ENCODE measurements around the gene DOK3.

Gene DOK3

GRCh38 chr5:177509381-177509951, at the start of gene DOK3:
TSS of gene DOK3 (minus strand) at chr5:177509826. CDS start at chr5:177509540, 286 bp downstream.
- no peak for DNase-seq (ENCODE audit: low read depth, low spot score)

DNA sequence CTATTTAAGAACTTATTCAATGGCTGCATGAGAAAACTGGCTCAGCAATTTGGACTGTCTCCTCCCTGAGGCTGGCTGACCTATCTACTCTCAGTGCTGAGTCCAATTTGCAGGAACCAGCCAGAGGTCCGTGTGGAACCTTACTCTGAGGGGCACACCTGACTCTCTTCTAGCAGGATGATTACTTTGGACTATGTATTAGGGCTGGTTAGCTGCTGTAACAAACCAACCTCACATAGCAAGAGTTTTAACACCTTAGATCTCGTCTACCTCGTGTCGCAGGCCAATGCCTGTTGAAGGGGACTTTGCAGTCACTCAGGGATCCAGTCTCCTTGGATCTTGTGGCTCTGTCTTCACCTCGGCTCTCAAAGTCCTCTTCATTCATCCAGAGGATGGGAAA, 48.2 kb upstream of the DOK3 start:
- DNase-seq (ENCODE audit: low read depth, low spot score), result no peak

DNA sequence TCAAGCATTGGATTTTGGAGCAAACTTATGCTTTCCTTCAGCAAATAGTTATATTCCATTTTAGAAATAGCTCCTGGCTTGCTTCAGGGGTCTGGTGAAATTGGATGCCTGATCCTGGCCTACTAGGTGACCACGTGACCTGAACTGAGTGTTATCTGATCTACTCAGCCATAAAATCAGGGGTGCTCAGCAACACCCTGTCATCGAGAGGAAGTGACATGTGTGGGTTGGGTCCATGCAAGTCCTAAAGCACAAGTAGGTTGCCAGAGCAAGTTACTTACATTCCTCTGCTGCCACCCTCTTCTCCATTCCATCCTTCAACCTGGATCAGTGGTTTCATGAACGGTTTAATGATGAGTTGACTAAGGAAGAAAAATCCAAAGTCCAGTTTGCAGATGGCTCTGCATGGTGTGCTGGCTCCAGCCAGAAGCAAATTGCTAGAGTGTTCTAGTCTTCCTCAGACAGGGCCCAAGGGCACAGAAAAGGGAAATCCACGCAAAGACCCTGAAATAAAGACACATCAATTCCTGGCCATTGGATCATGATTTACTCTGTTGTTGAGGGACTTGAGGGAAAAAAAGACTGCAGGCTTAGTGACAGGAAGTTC, 47.5 kb upstream of the DOK3 start:
- DNase-seq (ENCODE audit: low read depth, low spot score), result no peak

DNA sequence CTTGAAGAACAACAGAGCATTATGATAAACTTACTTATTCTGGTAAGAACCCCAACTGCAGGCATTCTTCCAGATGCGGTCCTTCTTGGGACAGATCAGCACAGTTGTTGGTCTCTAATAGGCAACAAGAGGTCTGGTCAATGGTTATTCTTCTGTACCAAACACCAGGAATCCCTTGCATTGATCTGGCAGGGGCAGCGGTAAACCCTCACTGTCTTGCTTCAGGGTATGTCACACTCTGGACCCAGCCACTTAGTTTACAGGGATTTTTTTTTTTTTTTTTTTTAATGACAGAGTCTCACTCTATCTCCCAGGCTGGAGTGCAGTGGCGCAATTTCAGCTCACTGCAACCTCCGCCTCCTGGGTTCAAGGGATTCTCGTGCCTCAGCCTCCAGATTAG, 46.0 kb upstream of the DOK3 start:
- DNase-seq (ENCODE audit: low read depth, low spot score), result no peak

- no peak for DNase-seq (ENCODE audit: low read depth, low spot score)
These were observed 45.6 kb upstream of the DOK3 start for GRCh38 chr5:177555228-177555627.

GRCh38 chr5:177554474-177555111, 45.0 kb upstream of the DOK3 start, which contains the start of gene FAM193B:
TSS of gene FAM193B (minus strand) at chr5:177554563. CDS start at chr5:177554458, 105 bp downstream.
- DNase-seq (ENCODE audit: low read depth, low spot score), result peak; percentile 80

GRCh38 chr5:177553671-177554429, 44.2 kb upstream of the DOK3 start:
- no peak for DNase-seq (ENCODE audit: low read depth, low spot score)

GRCh38 chr5:177552839-177553455, 43.3 kb upstream of the DOK3 start:
- DNase-seq (ENCODE audit: low read depth, low spot score), result no peak

GRCh38 chr5:177550122-177550521, 40.5 kb upstream of the DOK3 start:
- no peak for DNase-seq (ENCODE audit: low read depth, low spot score)

- no peak for DNase-seq (ENCODE audit: low read depth, low spot score)
These were observed 38.9 kb upstream of the DOK3 start for GRCh38 chr5:177548495-177548894.

- no peak for DNase-seq (ENCODE audit: low read depth, low spot score)
These were observed 38.1 kb upstream of the DOK3 start for GRCh38 chr5:177547736-177548135.

GRCh38 chr5:177546258-177546741, 36.7 kb upstream of the DOK3 start:
- peak; percentile 73 for DNase-seq (ENCODE audit: low read depth, low spot score)

- peak; percentile 32 for DNase-seq (ENCODE audit: low read depth, low spot score)
These were observed 36.0 kb upstream of the DOK3 start for GRCh38 chr5:177545487-177546257.

DNA sequence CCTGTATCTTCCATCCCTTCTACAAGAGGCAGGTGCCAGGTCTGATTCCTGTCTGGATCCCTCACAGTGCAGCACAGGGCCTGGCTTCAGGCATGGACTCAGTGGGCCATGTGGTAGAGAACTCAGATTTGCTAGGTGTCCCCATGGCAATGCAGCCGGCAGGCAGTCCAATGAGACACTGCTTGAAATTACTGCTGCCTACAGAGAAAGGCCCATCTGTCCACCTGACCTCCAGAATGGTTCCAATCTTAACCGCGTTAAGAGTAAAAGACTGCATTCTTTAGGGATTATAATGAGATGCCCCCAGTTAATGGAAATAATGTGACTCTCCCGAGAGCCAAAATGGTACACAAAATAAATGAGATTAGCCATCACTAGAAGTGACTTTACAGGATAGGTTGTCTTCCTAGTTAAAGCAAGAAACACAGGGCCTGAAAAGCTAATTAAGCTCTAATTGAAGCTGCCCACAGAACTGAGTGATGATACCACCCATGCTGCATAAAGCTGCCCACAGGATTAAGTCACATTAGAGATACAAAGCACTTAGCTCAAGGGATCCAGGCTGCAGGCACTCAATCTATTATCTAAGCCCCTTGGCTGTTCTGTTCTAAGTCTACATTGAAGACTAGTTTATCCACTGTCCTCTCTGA, 33.3 kb upstream of the DOK3 start:
- no peak for DNase-seq (ENCODE audit: low read depth, low spot score)

DNA sequence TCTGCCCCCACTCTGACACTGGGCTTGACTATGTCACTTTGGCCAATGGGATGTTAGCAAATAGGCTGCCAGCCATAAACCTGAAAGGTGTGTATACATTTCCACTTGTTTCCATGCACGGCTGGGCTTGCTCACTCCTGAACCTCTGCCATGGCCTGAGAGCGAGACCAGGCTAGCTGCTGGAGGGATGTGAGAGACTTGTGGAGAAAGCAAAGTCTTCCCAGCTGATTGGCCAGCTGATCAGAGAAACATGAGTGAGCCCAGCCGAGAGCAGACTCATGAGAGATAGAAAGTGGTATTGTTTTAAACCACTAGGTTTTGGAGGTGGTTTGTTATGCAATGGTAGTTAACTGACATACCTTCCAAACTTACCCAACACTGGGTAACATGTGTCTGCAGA, 30.8 kb upstream of the DOK3 start:
- DNase-seq (ENCODE audit: low read depth, low spot score), result no peak

DNA sequence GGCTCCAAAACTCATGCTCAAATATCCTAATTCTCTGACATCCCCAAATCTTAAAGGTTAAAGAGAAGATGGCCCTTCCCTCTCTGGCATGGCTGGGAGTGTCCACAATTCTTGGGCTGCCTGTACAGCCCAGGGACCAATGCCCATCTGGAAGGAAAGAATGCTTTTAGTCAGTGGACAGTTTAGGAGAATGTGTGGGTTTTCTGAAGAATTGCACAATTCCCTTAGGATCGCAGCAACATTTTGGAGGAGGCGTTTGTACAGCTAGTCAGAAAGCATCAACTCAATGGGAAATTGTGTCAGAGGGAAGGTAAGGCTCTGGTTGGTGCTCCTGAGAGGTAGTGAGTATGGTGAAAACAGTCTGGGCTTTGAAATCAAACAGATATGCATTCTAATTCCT, 29.8 kb upstream of the DOK3 start:
- DNase-seq (ENCODE audit: low read depth, low spot score), result no peak

DNA sequence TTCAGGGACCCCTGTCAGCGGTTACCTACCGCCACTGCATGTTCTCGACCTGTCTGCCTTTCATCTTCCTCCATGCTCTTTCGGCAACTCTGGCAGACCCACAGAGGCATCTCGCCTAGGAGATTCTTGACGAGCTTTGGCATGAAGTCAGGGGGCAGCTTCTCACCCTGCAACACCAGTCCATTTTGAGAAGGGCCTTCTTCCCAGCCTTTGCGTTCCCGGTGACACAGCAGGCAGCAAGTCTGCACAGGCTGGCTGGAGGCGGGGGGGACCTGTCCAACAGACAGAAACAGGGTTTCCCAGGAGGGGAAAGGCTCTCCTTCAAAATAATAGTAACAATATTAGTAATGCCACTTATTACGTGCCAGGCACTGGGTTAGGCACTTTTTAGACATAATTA, 29.2 kb upstream of the DOK3 start:
- DNase-seq (ENCODE audit: low read depth, low spot score), result no peak

- DNase-seq (ENCODE audit: low read depth, low spot score), result peak; percentile 62
These were observed 28.0 kb upstream of the DOK3 start for GRCh38 chr5:177537389-177538361.

DNA sequence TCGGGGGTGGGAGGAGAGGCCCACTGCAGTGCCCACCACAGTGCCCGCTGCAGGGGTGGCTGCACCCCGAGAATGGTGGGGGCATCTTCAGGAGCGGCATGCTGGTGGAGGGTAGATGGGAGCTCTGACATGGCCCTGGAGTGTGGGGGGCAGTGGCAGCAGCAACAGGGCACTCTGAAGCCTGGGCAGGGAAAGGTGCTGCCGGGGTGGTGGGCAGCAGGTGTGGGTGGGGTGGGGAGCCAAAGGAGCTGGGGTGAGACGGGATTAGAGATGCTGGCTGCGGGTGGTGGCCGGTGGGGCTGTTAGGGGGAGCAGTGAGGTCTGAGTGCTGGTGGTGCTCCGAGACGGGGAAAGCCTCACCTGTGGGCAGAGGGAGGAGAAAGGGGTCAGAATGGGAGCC, 26.8 kb upstream of the DOK3 start:
- no peak for DNase-seq (ENCODE audit: low read depth, low spot score)
